ENCODE measurements around the gene TCF4.

- TF ChIP-seq, protein P1, sequence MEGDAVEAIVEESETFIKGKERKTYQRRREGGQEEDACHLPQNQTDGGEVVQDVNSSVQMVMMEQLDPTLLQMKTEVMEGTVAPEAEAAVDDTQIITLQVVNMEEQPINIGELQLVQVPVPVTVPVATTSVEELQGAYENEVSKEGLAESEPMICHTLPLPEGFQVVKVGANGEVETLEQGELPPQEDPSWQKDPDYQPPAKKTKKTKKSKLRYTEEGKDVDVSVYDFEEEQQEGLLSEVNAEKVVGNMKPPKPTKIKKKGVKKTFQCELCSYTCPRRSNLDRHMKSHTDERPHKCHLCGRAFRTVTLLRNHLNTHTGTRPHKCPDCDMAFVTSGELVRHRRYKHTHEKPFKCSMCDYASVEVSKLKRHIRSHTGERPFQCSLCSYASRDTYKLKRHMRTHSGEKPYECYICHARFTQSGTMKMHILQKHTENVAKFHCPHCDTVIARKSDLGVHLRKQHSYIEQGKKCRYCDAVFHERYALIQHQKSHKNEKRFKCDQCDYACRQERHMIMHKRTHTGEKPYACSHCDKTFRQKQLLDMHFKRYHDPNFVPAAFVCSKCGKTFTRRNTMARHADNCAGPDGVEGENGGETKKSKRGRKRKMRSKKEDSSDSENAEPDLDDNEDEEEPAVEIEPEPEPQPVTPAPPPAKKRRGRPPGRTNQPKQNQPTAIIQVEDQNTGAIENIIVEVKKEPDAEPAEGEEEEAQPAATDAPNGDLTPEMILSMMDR (IDR thresholded peaks at IDR 0.05), result no peak
- TF ChIP-seq POLR2AphosphoS5 (IDR thresholded peaks at IDR 0.05; ENCODE audit: low read depth, low read length) (no peak), SIN3A (IDR thresholded peaks at IDR 0.05; ENCODE audit: borderline replicate concordance, insufficient read depth, low read depth, low read length) (no peak), REST (IDR thresholded peaks at IDR 0.05; ENCODE audit: insufficient read depth in 1 of 2, low read depth in 2 of 2, low read length in 1 of 2) (no peak)
Measured at GRCh38 chr18:55372209-55372608, 215.8 kb downstream of the TCF4 start.

Data from Panc1 (cell line).